ENCODE data around the gene IFNW1.
A peak's percentile ranks its signal among the peaks of the same experiment; 100 is the strongest.

Gene IFNW1

GRCh38 chr9:21110708-21111576, 30.7 kb downstream of the IFNW1 start:
- DNase-seq (ENCODE audit: low read depth) = peak; percentile 66

GRCh38 chr9:21104787-21105186, 36.8 kb downstream of the IFNW1 start:
- DNase-seq (ENCODE audit: low read depth) = no peak

GRCh38 chr9:21102305-21102704, 39.3 kb downstream of the IFNW1 start:
- DNase-seq (ENCODE audit: low read depth) = no peak

- DNase-seq (ENCODE audit: low read depth) = no peak
These were observed 43.8 kb downstream of the IFNW1 start for GRCh38 chr9:21097817-21098216.

- DNase-seq (ENCODE audit: low read depth) = no peak
These were observed 44.8 kb downstream of the IFNW1 start for GRCh38 chr9:21096901-21097255.

GRCh38 chr9:21096172-21096900, 45.3 kb downstream of the IFNW1 start:
- DNase-seq (ENCODE audit: low read depth) = peak; percentile 82

GRCh38 chr9:21095561-21095960, 46.1 kb downstream of the IFNW1 start:
- DNase-seq (ENCODE audit: low read depth) = no peak

Measured in fibroblast of the conjunctiva (primary cell).